Stomach (tissue), 4 donors: ENCODE results near the gene ARHGAP33.

Source experiments
- CTCF ChIP-seq, 7 experiments: fragments of 450-650 bp in 4 of 7; fragments of 200-600 bp in 3 of 7; sonication (generic) in 3 of 7; IDR thresholded peaks; one replicate each; pipeline ENCODE4 v1.5.1; 2016 to 2019; ENCODE audit warnings: antibody characterized with exemption in 7 of 7, control low read depth in 2 of 7, mild to moderate bottlenecking in 1 of 7
- EP300 ChIP-seq: sonication (generic); formaldehyde crosslinking; IDR thresholded peaks from one replicate; pipeline ENCODE4 v1.6.1; 2017; ENCODE audit warnings: antibody characterized with exemption
- POLR2A ChIP-seq, 4 donors: fragments of 450-650 bp; IDR thresholded peaks; one replicate each; pipeline ENCODE4 v1.6.1; 2016; ENCODE audit warnings: antibody characterized with exemption in 4 of 4, control low read depth in 2 of 4, mild to moderate bottlenecking in 1 of 4, moderate library complexity in 1 of 4
- POLR2AphosphoS5 ChIP-seq, 3 donors: sonication (generic); formaldehyde crosslinking; IDR thresholded peaks; one replicate each; pipeline ENCODE4 v1.6.1; 2016; ENCODE audit warnings: antibody characterized with exemption in 3 of 3

GRCh38 chr19:35733180-35734125 lies 41.9 kb upstream of the ARHGAP33 start:
- TF ChIP-seq CTCF (IDR thresholded peaks at IDR 0.05) = no peak
- no peak for TF ChIP-seq POLR2A (IDR thresholded peaks at IDR 0.05)
- no peak for TF ChIP-seq POLR2AphosphoS5 (IDR thresholded peaks at IDR 0.05)
- TF ChIP-seq EP300 = no peak
